CD4-positive, alpha-beta T cell treated with Interleukin-6 for 4 hours (primary cell): ENCODE measurements around the gene DNAJB6.
A peak's percentile ranks its signal among the peaks of the same experiment; 100 is the strongest.

Source experiments
- DNase-seq: peaks from one replicate; pipeline ENCODE4 v3.0.0-alpha.2; 2020; ENCODE audit warnings: mixed read lengths

DNAJB6 gene

GRCh38 chr7:157371296-157371695 is 34.5 kb downstream of the DNAJB6 start:
- no peak for DNase-seq

- no peak for DNase-seq
These were observed 35.8 kb downstream of the DNAJB6 start for GRCh38 chr7:157372300-157373232.

GRCh38 chr7:157373493-157373892 is 36.7 kb downstream of the DNAJB6 start:
- DNase-seq = no peak

GRCh38 chr7:157375410-157375809 is 38.6 kb downstream of the DNAJB6 start:
- DNase-seq = no peak

GRCh38 chr7:157377436-157378124 is 40.8 kb downstream of the DNAJB6 start:
- no peak for DNase-seq

DNA sequence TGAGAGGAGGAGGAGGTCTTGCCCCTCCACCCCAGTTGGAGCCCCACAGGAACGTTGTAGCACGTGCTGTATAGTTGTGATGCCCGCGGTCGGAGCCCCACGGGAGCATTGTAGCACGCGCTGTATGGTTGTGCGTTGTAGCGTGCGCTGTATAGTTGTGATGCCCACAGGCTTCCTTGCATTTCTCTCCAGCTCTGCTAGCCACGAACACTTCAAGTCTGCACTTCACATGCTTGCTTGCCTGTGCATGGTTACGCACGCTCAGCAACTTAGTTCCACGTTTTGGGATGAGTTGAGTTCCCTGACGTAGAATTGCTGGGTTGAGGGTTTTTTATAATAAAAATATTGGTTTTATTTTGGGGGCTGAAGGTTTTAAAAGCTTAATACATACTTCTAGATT is 41.6 kb downstream of the DNAJB6 start:
- no peak for DNase-seq

DNA sequence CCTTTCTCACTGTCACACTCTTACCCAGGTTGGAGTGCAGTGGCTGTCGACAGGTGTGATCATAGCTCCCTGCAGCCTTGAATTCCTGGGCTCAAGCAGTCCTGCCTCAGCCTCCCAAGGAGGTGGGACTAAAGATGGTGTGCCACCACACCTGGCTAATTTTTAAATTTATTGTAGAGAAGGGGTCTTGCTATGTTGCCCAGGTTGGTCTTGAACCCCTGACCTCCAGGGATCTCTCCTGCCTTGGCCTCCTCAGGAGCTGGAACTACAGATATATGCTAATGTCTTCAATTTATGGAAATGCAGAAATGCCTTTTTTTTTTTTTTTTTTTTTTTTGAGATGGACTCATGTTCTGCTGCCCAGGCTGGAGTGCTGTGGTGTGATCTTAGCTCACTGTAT is 42.7 kb downstream of the DNAJB6 start:
- DNase-seq = no peak

DNA sequence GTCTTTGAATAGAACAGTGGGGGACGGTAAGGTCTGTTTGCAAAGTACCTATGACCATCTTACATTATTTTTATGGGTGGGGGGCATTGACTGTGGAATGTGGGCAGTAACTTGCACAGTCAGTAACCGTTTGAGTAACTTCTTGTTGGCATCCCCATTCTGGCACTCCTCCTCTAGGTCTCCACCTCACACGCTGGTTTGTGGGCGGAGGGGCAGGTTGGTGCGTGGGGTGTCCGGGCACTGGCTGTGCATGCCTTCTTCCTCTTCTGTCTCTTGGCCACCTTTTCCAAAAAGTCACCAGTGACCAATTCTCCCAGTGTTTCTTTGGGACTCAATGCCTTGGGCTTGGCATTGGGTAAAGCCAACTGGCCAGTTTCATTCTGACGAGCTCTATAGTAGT is 43.6 kb downstream of the DNAJB6 start:
- DNase-seq = no peak

DNA sequence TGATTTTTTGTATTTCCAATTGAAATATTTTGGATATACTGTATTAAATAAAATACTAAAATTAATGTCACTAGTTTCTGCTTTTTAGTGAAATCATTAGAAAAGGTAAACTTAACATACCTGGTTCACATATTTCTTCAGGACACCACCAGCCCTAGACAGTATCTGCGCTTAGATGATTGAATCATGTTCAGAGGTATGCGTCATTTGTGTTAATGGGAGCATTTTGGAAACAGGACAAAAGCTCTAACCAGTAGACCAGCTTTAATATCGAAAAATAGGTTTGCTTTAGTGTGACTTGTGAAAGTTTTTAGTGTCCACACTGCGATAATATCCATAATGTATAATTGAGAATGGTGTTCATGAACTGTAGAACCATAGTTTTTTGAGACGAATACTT is 47.1 kb downstream of the DNAJB6 start:
- no peak for DNase-seq

- no peak for DNase-seq
These were observed 47.5 kb downstream of the DNAJB6 start for GRCh38 chr7:157384301-157384700.

DNA sequence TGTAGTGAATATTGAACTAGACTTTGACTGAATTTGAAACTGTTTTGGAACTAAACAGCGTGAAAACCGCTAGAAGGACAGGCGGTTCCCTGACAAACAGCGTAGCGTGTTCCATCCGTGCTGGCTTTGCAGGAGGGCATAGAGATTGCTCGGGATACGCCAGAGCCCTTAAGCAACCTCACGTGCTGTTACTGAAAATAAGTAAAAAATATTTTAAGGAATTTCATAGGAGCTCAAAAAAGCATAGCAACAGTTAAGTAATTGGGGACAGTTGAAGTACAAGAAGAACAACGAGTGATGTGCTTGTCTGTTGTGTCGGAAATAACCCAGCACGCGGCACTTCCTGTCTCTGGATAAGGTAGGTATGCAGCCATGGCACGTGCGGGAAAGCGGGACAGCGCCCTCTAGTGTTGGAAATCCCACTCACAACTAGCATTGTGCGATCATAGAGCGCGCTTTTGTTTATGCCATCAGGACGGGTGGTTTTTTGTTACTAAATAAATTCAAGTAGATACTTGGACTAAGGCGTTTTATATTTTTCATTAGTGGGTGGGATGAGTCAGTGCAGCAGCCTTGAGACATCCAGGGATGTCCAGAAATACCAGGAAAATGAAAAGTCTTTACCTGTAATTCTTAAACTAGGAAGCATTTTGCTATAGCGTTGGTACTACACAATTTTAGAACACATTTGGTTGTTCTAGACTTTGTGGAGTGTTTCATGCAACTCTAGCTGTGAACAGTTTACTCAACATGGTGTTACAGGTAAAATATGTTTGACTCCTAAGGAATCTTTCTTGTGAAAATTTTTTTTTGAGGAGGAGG is 50.4 kb downstream of the DNAJB6 start:
- peak; percentile 89 for DNase-seq

- no peak for DNase-seq
These were observed 51.5 kb downstream of the DNAJB6 start for GRCh38 chr7:157388301-157388700.

DNA sequence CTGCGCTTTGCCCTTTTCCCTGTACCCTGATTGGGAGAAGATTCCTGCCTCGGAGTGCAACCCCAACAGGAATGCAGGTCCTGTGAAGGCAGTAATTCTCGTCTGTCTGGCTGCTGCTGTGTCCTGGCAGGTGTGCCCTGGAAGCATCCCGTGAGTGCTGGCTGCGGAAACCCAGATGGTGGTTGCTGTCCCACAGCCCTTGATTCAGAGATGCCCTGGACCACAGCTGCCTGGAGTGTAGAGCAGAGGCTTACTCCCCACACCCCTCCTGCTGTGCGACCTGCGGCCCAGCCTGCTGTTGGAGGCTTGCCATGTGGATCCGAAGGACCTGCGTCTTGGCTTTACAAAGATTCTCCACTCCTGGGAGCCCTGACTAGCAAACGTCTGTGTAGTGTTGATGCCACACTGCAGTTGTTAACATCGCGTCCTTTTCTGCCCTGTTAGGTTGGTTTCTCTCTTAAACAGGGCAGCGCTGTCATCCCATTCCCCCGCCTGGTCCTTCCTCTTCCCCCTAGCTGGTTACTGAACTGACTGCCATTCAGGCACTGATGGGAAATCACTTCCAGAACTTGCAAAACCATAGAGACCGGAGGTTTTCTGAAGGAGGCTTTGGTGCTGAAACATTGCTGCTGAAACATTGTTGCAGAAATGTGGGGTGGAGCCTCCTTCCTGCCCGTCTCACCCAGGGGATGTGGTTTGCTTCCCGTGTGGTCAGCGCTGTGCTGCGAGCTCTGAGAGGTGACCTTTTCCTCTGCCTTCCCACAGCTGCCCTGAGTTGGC is 53.3 kb downstream of the DNAJB6 start:
- DNase-seq = peak; percentile 51

GRCh38 chr7:157391036-157391710 is 54.4 kb downstream of the DNAJB6 start:
- DNase-seq = no peak

- DNase-seq = no peak
These were observed 55.6 kb downstream of the DNAJB6 start for GRCh38 chr7:157392256-157393037.

GRCh38 chr7:157394246-157395191 is 57.7 kb downstream of the DNAJB6 start:
- DNase-seq = no peak

DNA sequence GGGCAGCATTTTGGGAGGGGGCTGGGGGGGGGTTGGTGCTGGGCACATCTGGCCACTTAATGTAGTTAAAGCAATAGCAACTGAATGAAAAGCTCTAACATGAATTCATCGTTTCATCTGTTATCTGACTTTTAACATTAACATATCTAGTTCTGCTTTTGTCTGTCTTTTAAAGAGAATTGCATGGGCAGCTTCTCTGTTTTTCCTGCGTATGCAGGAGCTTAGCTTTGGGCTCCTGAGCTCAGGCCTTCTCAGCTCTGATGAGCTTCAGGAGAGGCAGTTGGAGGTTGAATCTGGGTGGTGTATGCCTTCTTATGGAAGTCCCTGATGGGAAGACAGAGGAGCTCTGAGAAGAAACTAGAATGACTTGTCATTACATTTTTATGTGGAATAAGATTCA is 58.4 kb downstream of the DNAJB6 start:
- no peak for DNase-seq

DNA sequence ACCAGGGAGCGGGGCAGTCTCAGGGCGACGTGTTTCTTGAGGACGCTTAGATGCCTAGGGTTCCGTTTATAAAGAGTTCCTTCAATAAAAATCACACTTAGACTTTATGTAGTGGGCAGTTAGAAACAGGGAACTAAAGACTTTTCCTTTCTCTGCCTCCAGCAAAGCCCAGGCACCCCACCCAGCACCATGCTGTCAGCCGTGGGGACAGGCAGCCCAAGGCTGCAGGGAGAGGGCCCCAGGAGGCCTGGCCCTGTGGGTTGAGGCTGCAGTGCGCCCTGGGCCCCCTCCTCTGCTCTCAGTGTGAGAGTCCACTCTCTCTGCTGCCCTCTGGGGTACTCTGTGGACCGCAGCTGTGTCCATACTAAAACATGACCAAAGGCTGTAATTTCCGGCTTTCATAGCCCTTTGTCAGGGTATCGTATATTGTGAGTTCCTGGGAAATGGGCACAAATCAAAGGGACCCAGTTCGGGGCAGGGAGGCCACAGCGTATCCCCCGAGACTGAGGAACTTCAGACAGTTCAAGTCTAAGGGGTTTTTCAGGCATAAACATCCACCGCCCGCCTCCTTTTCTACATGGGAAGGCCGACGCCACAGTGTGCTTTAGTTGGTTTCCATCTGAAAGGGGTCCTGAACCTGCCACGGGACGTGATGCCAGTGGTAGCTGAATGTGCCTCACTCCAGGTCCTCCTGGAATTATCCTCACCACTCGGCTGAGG is 59.7 kb downstream of the DNAJB6 start:
- no peak for DNase-seq
